HepG2 (cell line): Measurements from ENCODE around the gene RNF10. TPM values are rescaled to one million over a fixed set of nuclear protein-coding genes. Genes with fewer than 3 reads are reported as not detected.
A peak's percentile ranks its signal among the peaks of the same experiment; 100 is the strongest.

Experiments used
- ETV5 ChIP-seq: IDR thresholded peaks from 2 replicates; pipeline ENCODE4 v1.6.1; 2018; ENCODE audit warnings: missing biosample characterization, missing genetic modification reagents, inconsistent platforms, borderline replicate concordance
- HIVEP1 ChIP-seq: sonication (generic); formaldehyde crosslinking; IDR thresholded peaks from 2 replicates; pipeline ENCODE4 v1.4.0; 2020; ENCODE audit warnings: mild to moderate bottlenecking, missing genetic modification reagents
- PRMT3 ChIP-seq: sonication (generic); formaldehyde crosslinking; IDR thresholded peaks from 2 replicates; pipeline ENCODE4 v1.8.1; 2022; ENCODE audit warnings: low read depth, mild to moderate bottlenecking, moderate library complexity, missing genetic modification reagents, borderline replicate concordance
- SALL1 ChIP-seq: sonication (generic); formaldehyde crosslinking; IDR thresholded peaks from 2 replicates; pipeline ENCODE4 v1.8.0; 2022; ENCODE audit warnings: mild to moderate bottlenecking, missing genetic modification reagents
- SAP130 ChIP-seq: IDR thresholded peaks from 2 replicates; pipeline ENCODE4 v1.6.1; 2016; ENCODE audit warnings: low read depth
- SATB2 ChIP-seq: sonication (generic); formaldehyde crosslinking; IDR thresholded peaks from 2 replicates; pipeline ENCODE4 v1.5.0; 2020; ENCODE audit warnings: missing genetic modification reagents
- SNAI1 ChIP-seq: sonication (generic); formaldehyde crosslinking; IDR thresholded peaks from 2 replicates; pipeline ENCODE4 v1.5.0; 2020; ENCODE audit warnings: mild to moderate bottlenecking, missing genetic modification reagents, borderline replicate concordance
- TAF15 ChIP-seq: fragments of 200-400 bp; formaldehyde crosslinking; IDR thresholded peaks from one replicate; pipeline ENCODE4 v1.6.1; 2018; ENCODE audit warnings: mild to moderate bottlenecking, low read depth, low read length; ENCODE audit not compliant: poor library complexity, severe bottlenecking
- ZFP1 ChIP-seq: IDR thresholded peaks from 2 replicates; pipeline ENCODE4 v1.6.1; 2016
- ZMYM3 ChIP-seq: sonication (generic); formaldehyde crosslinking; IDR thresholded peaks from 2 replicates; pipeline ENCODE4 v1.5.1; 2020; ENCODE audit warnings: mild to moderate bottlenecking, missing genetic modification reagents
- ZNF563 ChIP-seq: sonication (generic); formaldehyde crosslinking; IDR thresholded peaks from 2 replicates; pipeline ENCODE4 v1.8.0; 2022; ENCODE audit warnings: mild to moderate bottlenecking, moderate library complexity, missing genetic modification reagents
- ZNF720 ChIP-seq: sonication (generic); formaldehyde crosslinking; IDR thresholded peaks from 2 replicates; pipeline ENCODE4 v1.4.0; 2020; ENCODE audit warnings: missing genetic modification reagents
- ZSCAN12 ChIP-seq: sonication (generic); formaldehyde crosslinking; IDR thresholded peaks from 2 replicates; pipeline ENCODE4 v1.9.0; 2021; ENCODE audit warnings: mild to moderate bottlenecking, missing genetic modification reagents
- polyA plus RNA-seq, 8 experiments: library from polyadenylated mRNA; depleted of rRNA in 3 of 8; stranded (reverse) in 7 of 8; unstranded in 1 of 8; fragments of >200 nt; fragmentation: Illumina TruSeq in 4 of 8; extraction: Trizol in 4 of 8; gene quantifications; 2 replicates each; pipeline versions ENCODE4 v1.2.1 to v1.2.3, GENCODE V29; 2011 to 2016; ENCODE audit warnings: low read depth in 4 of 8, missing spikeins in 1 of 8, mixed read lengths in 1 of 8; ENCODE audit not compliant: insufficient read depth in 1 of 8
- total RNA-seq, 5 experiments: library from RNA; depleted of rRNA; stranded (reverse); fragments of >200 nt; fragmentation: Illumina TruSeq; extraction: Trizol; gene quantifications; 2 replicates each; pipeline ENCODE4 v1.2.3, GENCODE V29; 2016; ENCODE audit warnings: low read depth in 1 of 5
- TF ChIP-seq, protein P1 (sequence below): sonication (generic); formaldehyde crosslinking; IDR thresholded peaks from 2 replicates; pipeline ENCODE4 v1.8.0; 2022; ENCODE audit warnings: mild to moderate bottlenecking, missing genetic modification reagents
- TF ChIP-seq, protein P2 (sequence below): sonication (generic); formaldehyde crosslinking; IDR thresholded peaks from 2 replicates; pipeline ENCODE4 v1.4.0; 2020; ENCODE audit warnings: missing genetic modification reagents, low read depth, mild to moderate bottlenecking, borderline replicate concordance
- TF ChIP-seq, protein P3 (sequence below): sonication (generic); formaldehyde crosslinking; IDR thresholded peaks from 2 replicates; pipeline ENCODE4 v1.4.0; 2020; ENCODE audit warnings: missing genetic modification reagents, mild to moderate bottlenecking, borderline replicate concordance
- TF ChIP-seq, protein P4 (sequence below): sonication (generic); formaldehyde crosslinking; IDR thresholded peaks from 2 replicates; pipeline ENCODE4 v1.4.0; 2020; ENCODE audit warnings: missing genetic modification reagents
- TF ChIP-seq, protein P5 (sequence below): sonication (generic); formaldehyde crosslinking; IDR thresholded peaks from 2 replicates; pipeline ENCODE4 v1.9.0; 2022; ENCODE audit warnings: missing genetic modification reagents, mild to moderate bottlenecking, borderline replicate concordance

RNF10 gene
- total and polyA plus RNA-seq, 2 of the 13 experiments (the other 11 are each of a cell fraction or from before 2014, with no cell fraction given) = 62.5 to 88.0 TPM

DNA sequence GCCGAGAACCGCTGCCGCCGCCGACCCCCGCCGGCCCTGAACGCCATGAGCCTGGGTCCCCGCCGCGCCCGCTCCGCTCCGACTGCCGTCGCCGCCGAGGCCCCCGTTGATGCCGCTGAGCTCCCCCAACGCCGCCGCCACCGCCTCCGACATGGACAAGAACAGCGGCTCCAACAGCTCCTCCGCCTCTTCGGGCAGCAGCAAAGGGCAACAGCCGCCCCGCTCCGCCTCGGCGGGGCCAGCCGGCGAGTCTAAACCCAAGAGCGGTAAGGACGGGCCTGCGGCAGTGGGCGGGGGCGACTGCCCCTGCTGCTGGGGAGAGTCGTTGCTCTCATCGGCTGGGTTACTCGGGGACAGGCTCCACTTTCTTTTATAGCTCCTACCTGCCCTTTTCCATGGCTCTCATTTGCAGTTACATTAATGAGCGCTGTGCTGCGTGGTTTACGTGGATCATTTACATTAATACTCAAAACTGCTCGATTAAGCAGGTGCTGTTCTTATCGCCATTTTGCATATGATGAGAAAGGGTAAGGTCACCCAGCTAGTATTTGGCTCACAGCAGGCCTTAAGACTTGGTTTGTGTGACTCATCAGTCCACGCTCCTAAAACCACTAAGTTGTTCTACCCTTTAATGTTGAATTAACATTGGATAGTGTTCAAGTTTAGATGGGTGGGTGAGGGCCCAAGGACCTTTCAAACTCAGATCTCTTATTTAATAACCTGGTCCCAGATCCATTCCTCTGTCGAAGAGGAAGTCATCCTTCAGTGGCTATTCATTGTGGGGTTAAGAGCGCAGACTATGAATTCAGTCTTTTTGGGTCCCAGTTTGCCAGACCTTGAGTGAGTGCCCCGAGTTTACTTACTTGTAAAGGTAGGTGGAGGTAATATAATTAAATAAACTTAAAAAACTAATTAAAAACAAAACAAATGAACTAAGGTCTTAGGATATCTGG, 823 bp downstream of the RNF10 start (continued):
- TF ChIP-seq, protein P1, sequence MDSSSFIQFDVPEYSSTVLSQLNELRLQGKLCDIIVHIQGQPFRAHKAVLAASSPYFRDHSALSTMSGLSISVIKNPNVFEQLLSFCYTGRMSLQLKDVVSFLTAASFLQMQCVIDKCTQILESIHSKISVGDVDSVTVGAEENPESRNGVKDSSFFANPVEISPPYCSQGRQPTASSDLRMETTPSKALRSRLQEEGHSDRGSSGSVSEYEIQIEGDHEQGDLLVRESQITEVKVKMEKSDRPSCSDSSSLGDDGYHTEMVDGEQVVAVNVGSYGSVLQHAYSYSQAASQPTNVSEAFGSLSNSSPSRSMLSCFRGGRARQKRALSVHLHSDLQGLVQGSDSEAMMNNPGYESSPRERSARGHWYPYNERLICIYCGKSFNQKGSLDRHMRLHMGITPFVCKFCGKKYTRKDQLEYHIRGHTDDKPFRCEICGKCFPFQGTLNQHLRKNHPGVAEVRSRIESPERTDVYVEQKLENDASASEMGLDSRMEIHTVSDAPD = no peak
- no peak for TF ChIP-seq SALL1
- TF ChIP-seq ZNF720 (CRISPR knock-in tag) = no peak
- TF ChIP-seq ETV5 (CRISPR knock-in tag) = peak; percentile 20; the same call in 1 of the 2 replicates
- TF ChIP-seq ZFP1 (CRISPR knock-in tag) = no peak
- TF ChIP-seq, protein P2, sequence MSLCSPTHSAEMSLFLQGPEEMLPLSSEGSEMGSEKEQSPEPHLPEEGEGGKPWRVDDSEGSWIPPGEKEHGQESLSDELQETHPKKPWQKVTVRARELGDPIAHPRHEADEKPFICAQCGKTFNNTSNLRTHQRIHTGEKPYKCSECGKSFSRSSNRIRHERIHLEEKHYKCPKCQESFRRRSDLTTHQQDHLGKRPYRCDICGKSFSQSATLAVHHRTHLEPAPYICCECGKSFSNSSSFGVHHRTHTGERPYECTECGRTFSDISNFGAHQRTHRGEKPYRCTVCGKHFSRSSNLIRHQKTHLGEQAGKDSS (CRISPR knock-in tag) = no peak
- TF ChIP-seq TAF15 = no peak
- TF ChIP-seq ZSCAN12 = 0 out of 2 replicates have a peak, but pooled peaks have one; percentile 14
- peak; percentile 63; the same call in 1 of the 2 replicates for TF ChIP-seq HIVEP1 (CRISPR knock-in tag)
- no peak for TF ChIP-seq SATB2 (CRISPR knock-in tag)
- TF ChIP-seq SNAI1 (CRISPR knock-in tag) = no peak
- TF ChIP-seq SAP130 (CRISPR knock-in tag) = peak; percentile 24
- TF ChIP-seq, protein P3, sequence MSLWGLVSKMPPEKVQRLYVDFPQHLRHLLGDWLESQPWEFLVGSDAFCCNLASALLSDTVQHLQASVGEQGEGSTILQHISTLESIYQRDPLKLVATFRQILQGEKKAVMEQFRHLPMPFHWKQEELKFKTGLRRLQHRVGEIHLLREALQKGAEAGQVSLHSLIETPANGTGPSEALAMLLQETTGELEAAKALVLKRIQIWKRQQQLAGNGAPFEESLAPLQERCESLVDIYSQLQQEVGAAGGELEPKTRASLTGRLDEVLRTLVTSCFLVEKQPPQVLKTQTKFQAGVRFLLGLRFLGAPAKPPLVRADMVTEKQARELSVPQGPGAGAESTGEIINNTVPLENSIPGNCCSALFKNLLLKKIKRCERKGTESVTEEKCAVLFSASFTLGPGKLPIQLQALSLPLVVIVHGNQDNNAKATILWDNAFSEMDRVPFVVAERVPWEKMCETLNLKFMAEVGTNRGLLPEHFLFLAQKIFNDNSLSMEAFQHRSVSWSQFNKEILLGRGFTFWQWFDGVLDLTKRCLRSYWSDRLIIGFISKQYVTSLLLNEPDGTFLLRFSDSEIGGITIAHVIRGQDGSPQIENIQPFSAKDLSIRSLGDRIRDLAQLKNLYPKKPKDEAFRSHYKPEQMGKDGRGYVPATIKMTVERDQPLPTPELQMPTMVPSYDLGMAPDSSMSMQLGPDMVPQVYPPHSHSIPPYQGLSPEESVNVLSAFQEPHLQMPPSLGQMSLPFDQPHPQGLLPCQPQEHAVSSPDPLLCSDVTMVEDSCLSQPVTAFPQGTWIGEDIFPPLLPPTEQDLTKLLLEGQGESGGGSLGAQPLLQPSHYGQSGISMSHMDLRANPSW (CRISPR knock-in tag) = no peak
- TF ChIP-seq, protein P4, sequence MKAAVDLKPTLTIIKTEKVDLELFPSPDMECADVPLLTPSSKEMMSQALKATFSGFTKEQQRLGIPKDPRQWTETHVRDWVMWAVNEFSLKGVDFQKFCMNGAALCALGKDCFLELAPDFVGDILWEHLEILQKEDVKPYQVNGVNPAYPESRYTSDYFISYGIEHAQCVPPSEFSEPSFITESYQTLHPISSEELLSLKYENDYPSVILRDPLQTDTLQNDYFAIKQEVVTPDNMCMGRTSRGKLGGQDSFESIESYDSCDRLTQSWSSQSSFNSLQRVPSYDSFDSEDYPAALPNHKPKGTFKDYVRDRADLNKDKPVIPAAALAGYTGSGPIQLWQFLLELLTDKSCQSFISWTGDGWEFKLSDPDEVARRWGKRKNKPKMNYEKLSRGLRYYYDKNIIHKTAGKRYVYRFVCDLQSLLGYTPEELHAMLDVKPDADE = no peak
- TF ChIP-seq, protein P5, sequence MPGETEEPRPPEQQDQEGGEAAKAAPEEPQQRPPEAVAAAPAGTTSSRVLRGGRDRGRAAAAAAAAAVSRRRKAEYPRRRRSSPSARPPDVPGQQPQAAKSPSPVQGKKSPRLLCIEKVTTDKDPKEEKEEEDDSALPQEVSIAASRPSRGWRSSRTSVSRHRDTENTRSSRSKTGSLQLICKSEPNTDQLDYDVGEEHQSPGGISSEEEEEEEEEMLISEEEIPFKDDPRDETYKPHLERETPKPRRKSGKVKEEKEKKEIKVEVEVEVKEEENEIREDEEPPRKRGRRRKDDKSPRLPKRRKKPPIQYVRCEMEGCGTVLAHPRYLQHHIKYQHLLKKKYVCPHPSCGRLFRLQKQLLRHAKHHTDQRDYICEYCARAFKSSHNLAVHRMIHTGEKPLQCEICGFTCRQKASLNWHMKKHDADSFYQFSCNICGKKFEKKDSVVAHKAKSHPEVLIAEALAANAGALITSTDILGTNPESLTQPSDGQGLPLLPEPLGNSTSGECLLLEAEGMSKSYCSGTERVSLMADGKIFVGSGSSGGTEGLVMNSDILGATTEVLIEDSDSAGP = peak; percentile 66; the same call in 1 of the 2 replicates
- TF ChIP-seq ZMYM3 (CRISPR knock-in tag) = no peak
- TF ChIP-seq ZNF563 (CRISPR knock-in tag) = peak; percentile 67; the same call in 1 of the 2 replicates
- no peak for TF ChIP-seq PRMT3 (CRISPR knock-in tag)
